HEK293 (cell line): ENCODE measurements around the gene MYO1C.

ENCODE experiments used
- CTCF ChIA-PET: fragments of 350-600 bp; formaldehyde crosslinking; extraction: SDS; loops from one replicate; lab custom pipeline; 2021; ENCODE audit warnings: antibody characterized with exemption; lab: Yijun Ruan, JAX
- POLR2A ChIA-PET: fragments of 300-600 bp; formaldehyde crosslinking; extraction: SDS; loops from one replicate; lab custom pipeline; 2020; ENCODE audit warnings: antibody characterized with exemption, inconsistent platforms; lab: Yijun Ruan, JAX
- H3K27ac ChIP-seq: fragments of 200-500 bp; sonication (Bioruptor generic); 2 replicates; pipeline ENCODE4 v1.5.1; 2014; ENCODE audit warnings: low read depth, low read length, control low read depth, inconsistent platforms; ENCODE audit errors: extremely low read depth
- H3K36me3 ChIP-seq, 2 experiments: fragments of 200-500 bp in 1 of 2; sonication (Bioruptor generic) in 1 of 2; 1 replicate in 1 of 2; 2 replicates in 1 of 2; pipeline ENCODE4 v1.5.1; 2014 to 2017; ENCODE audit warnings: inconsistent platforms in 2 of 2, low read length in 2 of 2; ENCODE audit not compliant: control insufficient read depth in 2 of 2, insufficient read depth in 1 of 2
- H3K4me1 ChIP-seq: fragments of 200-500 bp; sonication (Bioruptor generic); 2 replicates; pipeline ENCODE4 v1.5.1; 2014; ENCODE audit warnings: mild to moderate bottlenecking, low read length, inconsistent platforms; ENCODE audit not compliant: control insufficient read depth, insufficient read depth
- H3K4me3 ChIP-seq: 2 replicates; pipeline ENCODE4 v1.5.1; 2011; ENCODE audit warnings: low read depth, mild to moderate bottlenecking, control low read depth, low read length, moderate library complexity
- H3K9me3 ChIP-seq: fragments of 200-500 bp; sonication (Bioruptor generic); 2 replicates; pipeline ENCODE4 v1.5.1; 2014; ENCODE audit warnings: low read depth, low read length, inconsistent platforms; ENCODE audit not compliant: control insufficient read depth, insufficient read depth
- BCL11A ChIP-seq: fragments of 450-650 bp; formaldehyde crosslinking; IDR thresholded peaks from 2 replicates; pipeline ENCODE4 v1.5.1; 2016; ENCODE audit warnings: low read depth, missing biosample characterization, missing genetic modification characterization
- EGR2 ChIP-seq: fragments of 450-650 bp; formaldehyde crosslinking; IDR thresholded peaks from 2 replicates; pipeline ENCODE4 v1.5.1; 2016; ENCODE audit warnings: low read depth, missing biosample characterization, missing genetic modification characterization
- HIC1 ChIP-seq: fragments of 450-650 bp; formaldehyde crosslinking; IDR thresholded peaks from 2 replicates; pipeline ENCODE4 v1.5.1; 2016; ENCODE audit warnings: missing biosample characterization, missing genetic modification characterization
- KLF1 ChIP-seq: fragments of 450-650 bp; formaldehyde crosslinking; IDR thresholded peaks from 2 replicates; pipeline ENCODE4 v1.5.1; 2016; ENCODE audit warnings: missing biosample characterization, missing genetic modification characterization
- KLF7 ChIP-seq: fragments of 450-650 bp; formaldehyde crosslinking; IDR thresholded peaks from 2 replicates; pipeline ENCODE4 v1.5.1; 2016; ENCODE audit warnings: missing biosample characterization, missing genetic modification characterization, borderline replicate concordance
- KLF8 ChIP-seq: fragments of 450-650 bp; formaldehyde crosslinking; IDR thresholded peaks from 2 replicates; pipeline ENCODE4 v1.5.1; 2016; ENCODE audit warnings: missing biosample characterization, missing genetic modification characterization
- KLF9 ChIP-seq: fragments of 450-650 bp; formaldehyde crosslinking; IDR thresholded peaks from 2 replicates; pipeline ENCODE4 v1.5.1; 2016; ENCODE audit warnings: missing biosample characterization, missing genetic modification characterization, low read depth
- REPIN1 ChIP-seq: fragments of 450-650 bp; formaldehyde crosslinking; IDR thresholded peaks from 2 replicates; pipeline ENCODE4 v1.5.1; 2017; ENCODE audit warnings: missing biosample characterization, missing genetic modification characterization, low read depth
- ZBTB1 ChIP-seq: fragments of 450-650 bp; formaldehyde crosslinking; IDR thresholded peaks from 2 replicates; pipeline ENCODE4 v1.5.1; 2016; ENCODE audit warnings: missing biosample characterization, missing genetic modification characterization
- ZBTB10 ChIP-seq: fragments of 450-650 bp; formaldehyde crosslinking; IDR thresholded peaks from 2 replicates; pipeline ENCODE4 v1.5.1; 2016; ENCODE audit warnings: missing biosample characterization, missing genetic modification characterization
- ZBTB17 ChIP-seq: fragments of 450-650 bp; formaldehyde crosslinking; IDR thresholded peaks from 2 replicates; pipeline ENCODE4 v1.5.1; 2016; ENCODE audit warnings: missing biosample characterization, missing genetic modification characterization
- ZBTB20 ChIP-seq: fragments of 450-650 bp; formaldehyde crosslinking; IDR thresholded peaks from 2 replicates; pipeline ENCODE4 v1.5.1; 2016; ENCODE audit warnings: missing biosample characterization, missing genetic modification characterization
- ZBTB7A ChIP-seq: fragments of 450-650 bp; formaldehyde crosslinking; IDR thresholded peaks from 2 replicates; pipeline ENCODE4 v1.5.1; 2016; ENCODE audit warnings: low read depth, missing biosample characterization, missing genetic modification characterization
- ZFHX2 ChIP-seq: fragments of 450-650 bp; formaldehyde crosslinking; conservative IDR thresholded peaks from 2 replicates; pipeline ENCODE4 v1.5.1; 2016; ENCODE audit warnings: missing biosample characterization, missing genetic modification characterization
- ZFP37 ChIP-seq: fragments of 450-650 bp; formaldehyde crosslinking; IDR thresholded peaks from 2 replicates; pipeline ENCODE4 v1.5.1; 2016; ENCODE audit warnings: missing biosample characterization, missing genetic modification characterization
- ZIC2 ChIP-seq: fragments of 450-650 bp; formaldehyde crosslinking; IDR thresholded peaks from 2 replicates; pipeline ENCODE4 v1.5.1; 2016; ENCODE audit warnings: missing biosample characterization, missing genetic modification characterization
- ZNF174 ChIP-seq: fragments of 450-650 bp; formaldehyde crosslinking; IDR thresholded peaks from 2 replicates; pipeline ENCODE4 v1.5.0; 2017; ENCODE audit warnings: missing biosample characterization, mild to moderate bottlenecking, missing genetic modification characterization
- ZNF19 ChIP-seq: fragments of 450-650 bp; formaldehyde crosslinking; IDR thresholded peaks from 2 replicates; pipeline ENCODE4; 2016; ENCODE audit warnings: missing biosample characterization, missing genetic modification characterization, low read depth
- ZNF211 ChIP-seq: fragments of 450-650 bp; formaldehyde crosslinking; IDR thresholded peaks from 2 replicates; pipeline ENCODE4 v1.5.1; 2016; ENCODE audit warnings: low read depth, missing biosample characterization, missing genetic modification characterization
- ZNF23 ChIP-seq: fragments of 450-650 bp; formaldehyde crosslinking; IDR thresholded peaks from 2 replicates; pipeline ENCODE4 v1.5.1; 2016; ENCODE audit warnings: missing biosample characterization, missing genetic modification characterization, borderline replicate concordance
- ZNF274 ChIP-seq, 2 experiments: fragments of 200-500 bp in 1 of 2; fragments of 450-650 bp in 1 of 2; sonication (Bioruptor generic) in 1 of 2; formaldehyde crosslinking in 1 of 2; IDR thresholded peaks; 2 replicates each; pipeline versions ENCODE4 v1.5.1 to v1.6.1; 2014 to 2016; ENCODE audit warnings: borderline replicate concordance in 1 of 2, inconsistent platforms in 1 of 2, low read length in 1 of 2, missing biosample characterization in 1 of 2, missing genetic modification characterization in 1 of 2
- ZNF335 ChIP-seq: fragments of 450-650 bp; formaldehyde crosslinking; conservative IDR thresholded peaks from 2 replicates; pipeline ENCODE4 v1.5.1; 2016; ENCODE audit warnings: missing biosample characterization, missing genetic modification characterization
- ZNF341 ChIP-seq: fragments of 450-650 bp; formaldehyde crosslinking; IDR thresholded peaks from 2 replicates; pipeline ENCODE4; 2016; ENCODE audit warnings: low read depth, missing biosample characterization, missing genetic modification characterization
- ZNF394 ChIP-seq: fragments of 450-650 bp; formaldehyde crosslinking; IDR thresholded peaks from 2 replicates; pipeline ENCODE4 v1.5.1; 2016; ENCODE audit warnings: missing biosample characterization, missing genetic modification characterization, mild to moderate bottlenecking, moderate library complexity, borderline replicate concordance
- ZNF501 ChIP-seq: fragments of 450-650 bp; formaldehyde crosslinking; IDR thresholded peaks from 2 replicates; pipeline ENCODE4 v1.5.1; 2016; ENCODE audit warnings: missing biosample characterization, missing genetic modification characterization
- ZNF600 ChIP-seq: fragments of 450-650 bp; formaldehyde crosslinking; IDR thresholded peaks from 2 replicates; pipeline ENCODE4 v1.5.1; 2016; ENCODE audit warnings: missing biosample characterization, missing genetic modification characterization
- ZNF707 ChIP-seq: fragments of 450-650 bp; formaldehyde crosslinking; IDR thresholded peaks from 2 replicates; pipeline ENCODE4 v1.5.1; 2016; ENCODE audit warnings: missing biosample characterization, missing genetic modification characterization
- ZNF76 ChIP-seq: fragments of 450-650 bp; formaldehyde crosslinking; IDR thresholded peaks from 2 replicates; pipeline ENCODE4; 2016; ENCODE audit warnings: low read depth, missing biosample characterization, missing genetic modification characterization, borderline replicate concordance
- ZNF837 ChIP-seq: fragments of 450-650 bp; formaldehyde crosslinking; IDR thresholded peaks from 2 replicates; pipeline ENCODE4 v1.5.1; 2016; ENCODE audit warnings: missing biosample characterization, missing genetic modification characterization
- ZSCAN30 ChIP-seq: fragments of 450-650 bp; IDR thresholded peaks from 2 replicates; pipeline ENCODE4 v1.5.1; 2018; ENCODE audit warnings: missing biosample characterization, mild to moderate bottlenecking, missing genetic modification characterization, moderate library complexity
- TF ChIP-seq, protein P1 (sequence below): fragments of 450-650 bp; formaldehyde crosslinking; IDR thresholded peaks from 2 replicates; pipeline ENCODE4 v1.5.1; 2016; ENCODE audit warnings: missing biosample characterization, missing genetic modification characterization

The MYO1C gene

DNA sequence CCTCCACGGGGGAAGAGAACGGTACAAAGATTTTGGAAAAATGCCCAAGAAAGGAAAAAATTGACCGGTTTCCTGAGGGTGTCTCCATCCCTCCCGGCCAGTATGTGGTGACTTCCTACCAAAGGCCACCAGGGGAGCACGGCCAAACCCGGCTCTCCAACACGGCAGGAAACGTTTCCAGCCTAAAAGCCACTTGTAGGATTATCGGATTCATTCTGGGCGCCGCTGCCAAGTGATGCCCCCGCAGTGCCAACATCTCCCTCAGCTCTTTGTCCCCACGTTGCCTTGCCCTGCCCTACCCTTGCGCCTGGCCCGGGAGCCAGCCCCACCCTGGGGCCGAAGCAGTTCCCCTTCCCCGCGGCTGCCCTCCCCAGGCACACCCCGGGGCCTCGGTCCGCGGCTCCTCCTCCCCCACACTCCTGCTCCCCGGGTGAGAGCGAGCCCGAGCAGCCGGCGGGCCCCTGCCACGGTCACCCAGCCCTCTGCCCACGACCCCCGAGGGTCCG, 37.1 kb downstream of the MYO1C start:
- no peaks in the 10 kb centered on the region for H3K9me3 ChIP-seq
- peaks cover 7% of the 10 kb centered on the region for H3K4me1 ChIP-seq
- ChIA-PET CTCF (interaction anchor here (0.5 to 5.5 kb wide), 3 partner anchors 20 to 241 kb away, joined by 3 to 23 read pairs (median 3); no protein-coding TSS in a partner anchor), POLR2A (interaction anchor here (0.5 to 2.1 kb wide), 6 partner anchors 22 to 90 kb away, joined by 4 to 14 read pairs (median 4); partner anchors contain the start of genes INPP5K and YWHAE)
- H3K27ac ChIP-seq, result peak overlapping the region; percentile 92
- H3K4me3 ChIP-seq, result peak overlapping the region; percentile 98
- H3K36me3 ChIP-seq, result peaks cover 14 to 16% of the 10 kb centered on the region in 2 experiments
- TF ChIP-seq ZNF394 (tag by site-specific recombination) (0 out of 2 replicates have a peak, but pooled peaks have one; percentile 5), KLF1 (peak; percentile 66), ZNF23 (tag by site-specific recombination) (no peak), ZNF707 (tag by site-specific recombination) (no peak), ZNF274 (IDR thresholded peaks at IDR 0.05; ENCODE audit: low read length) (no peak), ZNF274 (tag by site-specific recombination; IDR thresholded peaks at IDR 0.05; ENCODE audit: borderline replicate concordance) (no peak), ZBTB1 (tag by site-specific recombination) (no peak), BCL11A (tag by site-specific recombination) (no peak), ZBTB17 (tag by site-specific recombination) (peak; percentile 33; the same call in 1 of the 2 replicates), ZNF501 (tag by site-specific recombination) (0 out of 2 replicates have a peak, but pooled peaks have one; percentile 19), ZFP37 (tag by site-specific recombination) (0 out of 2 replicates have a peak, but pooled peaks have one; percentile 26), HIC1 (tag by site-specific recombination) (peak; percentile 77), ZNF76 (tag by site-specific recombination) (peak; percentile 34; the same call in 1 of the 2 replicates), ZNF341 (tag by site-specific recombination) (0 out of 2 replicates have a peak, but pooled peaks have one; percentile 25), EGR2 (tag by site-specific recombination) (no peak; the same call in 1 of the 2 replicates), ZBTB20 (tag by site-specific recombination) (peak; percentile 84), ZIC2 (peak; percentile 84), ZNF174 (tag by site-specific recombination) (no peak), REPIN1 (tag by site-specific recombination) (no peak), KLF7 (peak; percentile 14; the same call in 1 of the 2 replicates), ZNF211 (tag by site-specific recombination) (no peak), ZBTB7A (tag by site-specific recombination) (0 out of 2 replicates have a peak, but pooled peaks have one; percentile 35), ZBTB10 (tag by site-specific recombination) (no peak; the same call in 1 of the 2 replicates), ZFHX2 (peak; percentile 56), ZSCAN30 (no peak), ZNF837 (tag by site-specific recombination) (no peak), KLF9 (tag by site-specific recombination) (peak; percentile 27; the same call in 1 of the 2 replicates), ZNF600 (tag by site-specific recombination) (peak; percentile 43; the same call in 1 of the 2 replicates), ZNF335 (tag by site-specific recombination) (peak; percentile 81), KLF8 (tag by site-specific recombination) (peak; percentile 83; the same call in 1 of the 2 replicates), ZNF19 (tag by site-specific recombination) (no peak)
- TF ChIP-seq, protein P1, sequence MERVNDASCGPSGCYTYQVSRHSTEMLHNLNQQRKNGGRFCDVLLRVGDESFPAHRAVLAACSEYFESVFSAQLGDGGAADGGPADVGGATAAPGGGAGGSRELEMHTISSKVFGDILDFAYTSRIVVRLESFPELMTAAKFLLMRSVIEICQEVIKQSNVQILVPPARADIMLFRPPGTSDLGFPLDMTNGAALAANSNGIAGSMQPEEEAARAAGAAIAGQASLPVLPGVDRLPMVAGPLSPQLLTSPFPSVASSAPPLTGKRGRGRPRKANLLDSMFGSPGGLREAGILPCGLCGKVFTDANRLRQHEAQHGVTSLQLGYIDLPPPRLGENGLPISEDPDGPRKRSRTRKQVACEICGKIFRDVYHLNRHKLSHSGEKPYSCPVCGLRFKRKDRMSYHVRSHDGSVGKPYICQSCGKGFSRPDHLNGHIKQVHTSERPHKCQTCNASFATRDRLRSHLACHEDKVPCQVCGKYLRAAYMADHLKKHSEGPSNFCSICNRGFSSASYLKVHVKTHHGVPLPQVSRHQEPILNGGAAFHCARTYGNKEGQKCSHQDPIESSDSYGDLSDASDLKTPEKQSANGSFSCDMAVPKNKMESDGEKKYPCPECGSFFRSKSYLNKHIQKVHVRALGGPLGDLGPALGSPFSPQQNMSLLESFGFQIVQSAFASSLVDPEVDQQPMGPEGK (tag by site-specific recombination), result peak; percentile 77
